Vagina (tissue), 2 donors: ENCODE measurements around the gene AK4. TPM values are rescaled to one million over a fixed set of nuclear protein-coding genes. Genes with fewer than 3 reads are reported as not detected.
A peak's percentile ranks its signal among the peaks of the same experiment; 100 is the strongest.
"Not testable (repeated sequence)": the region's sequence is repeated elsewhere in the genome, so short reads cannot be mapped to it uniquely, and the experiment has no call there.

Experiments used
- DNase-seq, 2 donors: peaks; one replicate each; pipeline ENCODE4 v3.0.0-alpha.2; 2017; ENCODE audit errors: extremely low spot score in 2 of 2
- H3K27ac ChIP-seq: fragments of 200-600 bp; sonication (generic); one replicate; pipeline ENCODE4 v1.5.1; 2019
- H3K27me3 ChIP-seq: fragments of 200-600 bp; sonication (generic); one replicate; pipeline ENCODE4 v1.5.1; 2019
- H3K36me3 ChIP-seq, 2 donors: fragments of 200-600 bp; sonication (generic); one replicate each; pipeline ENCODE4 v1.5.1; 2017 to 2019
- H3K4me1 ChIP-seq: fragments of 200-600 bp; sonication (generic); one replicate; pipeline ENCODE4 v1.5.1; 2019
- H3K4me3 ChIP-seq, 2 donors: fragments of 200-600 bp; sonication (generic); 1 replicate in 1 of 2; 2 replicates in 1 of 2; pipeline ENCODE4 v1.5.1; 2016 to 2019
- H3K9me3 ChIP-seq: fragments of 200-600 bp; sonication (generic); one replicate; pipeline ENCODE4 v1.5.1; 2019
- POLR2A ChIP-seq, 2 donors: fragments of 450-650 bp; IDR thresholded peaks; one replicate each; pipeline ENCODE4 v1.6.1; 2017; ENCODE audit warnings: antibody characterized with exemption in 2 of 2, mild to moderate bottlenecking in 2 of 2, moderate library complexity in 2 of 2
- POLR2AphosphoS5 ChIP-seq, 2 donors: sonication (generic); formaldehyde crosslinking; IDR thresholded peaks; one replicate each; pipeline ENCODE4 v1.9.0; 2017; ENCODE audit warnings: antibody characterized with exemption in 2 of 2, mild to moderate bottlenecking in 2 of 2, low read depth in 1 of 2; ENCODE audit not compliant: insufficient read depth in 1 of 2
- intact Hi-C: fragments of 100-400 bp; cut with DNase I; formaldehyde crosslinking; loops from one replicate; pipeline ENCODE4 v1.15.1; 2023
- total RNA-seq: library from RNA; depleted of rRNA; stranded (reverse); fragments of >200 nt; gene quantifications from one replicate; pipeline ENCODE4 v1.2.3, GENCODE V29; 2016
- TF ChIP-seq, protein P1 (sequence below), 3 experiments: fragments of 450-650 bp in 2 of 3; fragments of 200-600 bp in 1 of 3; sonication (generic) in 1 of 3; IDR thresholded peaks; one replicate each; pipeline ENCODE4 v1.5.1; 2017 to 2019; ENCODE audit warnings: antibody characterized with exemption in 3 of 3, mild to moderate bottlenecking in 2 of 3, moderate library complexity in 2 of 3

The AK4 gene
- total RNA-seq, 1 donor from 2014 or later, result 22.1 TPM

DNA sequence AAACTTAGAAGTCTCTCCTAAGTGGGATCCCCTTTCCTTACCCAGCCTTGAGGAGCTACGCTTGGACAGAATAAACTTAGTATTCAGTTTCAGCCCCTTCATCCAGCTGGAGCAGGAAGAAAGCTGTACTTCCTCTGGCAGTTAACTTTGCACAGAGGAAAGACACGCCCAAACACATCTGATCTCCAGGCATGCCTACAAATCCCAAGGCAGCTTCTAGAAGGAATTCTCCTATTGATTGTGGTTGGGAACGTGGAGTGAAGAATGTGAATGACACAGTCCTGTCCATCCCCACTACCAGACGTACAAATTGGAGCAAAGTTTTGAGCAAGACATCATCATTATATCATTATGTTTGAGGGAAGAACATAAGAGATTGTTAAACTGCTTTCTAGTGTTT is 6.6 kb upstream of the AK4 start:
- Histone ChIP-seq H3K9me3 (no peaks in the 10 kb centered on the region), H3K27me3 (no peaks in the 10 kb centered on the region), H3K4me3 (no peak overlapping the region), H3K36me3 (no peaks in the 10 kb centered on the region), H3K27ac (no peak overlapping the region), H3K4me1 (no peaks in the 10 kb centered on the region)
- intact Hi-C loops, result loop anchor here (10.0 kb wide), 1 partner anchor 63 kb away; no protein-coding TSS in a partner anchor
- DNase-seq, result no peak
- TF ChIP-seq, protein P1, sequence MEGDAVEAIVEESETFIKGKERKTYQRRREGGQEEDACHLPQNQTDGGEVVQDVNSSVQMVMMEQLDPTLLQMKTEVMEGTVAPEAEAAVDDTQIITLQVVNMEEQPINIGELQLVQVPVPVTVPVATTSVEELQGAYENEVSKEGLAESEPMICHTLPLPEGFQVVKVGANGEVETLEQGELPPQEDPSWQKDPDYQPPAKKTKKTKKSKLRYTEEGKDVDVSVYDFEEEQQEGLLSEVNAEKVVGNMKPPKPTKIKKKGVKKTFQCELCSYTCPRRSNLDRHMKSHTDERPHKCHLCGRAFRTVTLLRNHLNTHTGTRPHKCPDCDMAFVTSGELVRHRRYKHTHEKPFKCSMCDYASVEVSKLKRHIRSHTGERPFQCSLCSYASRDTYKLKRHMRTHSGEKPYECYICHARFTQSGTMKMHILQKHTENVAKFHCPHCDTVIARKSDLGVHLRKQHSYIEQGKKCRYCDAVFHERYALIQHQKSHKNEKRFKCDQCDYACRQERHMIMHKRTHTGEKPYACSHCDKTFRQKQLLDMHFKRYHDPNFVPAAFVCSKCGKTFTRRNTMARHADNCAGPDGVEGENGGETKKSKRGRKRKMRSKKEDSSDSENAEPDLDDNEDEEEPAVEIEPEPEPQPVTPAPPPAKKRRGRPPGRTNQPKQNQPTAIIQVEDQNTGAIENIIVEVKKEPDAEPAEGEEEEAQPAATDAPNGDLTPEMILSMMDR (IDR thresholded peaks at IDR 0.05), result no peak
- TF ChIP-seq POLR2A (IDR thresholded peaks at IDR 0.05) (no peak), POLR2AphosphoS5 (IDR thresholded peaks at IDR 0.05; ENCODE audit: insufficient read depth in 1 of 2, low read depth in 1 of 2) (no peak)

DNA sequence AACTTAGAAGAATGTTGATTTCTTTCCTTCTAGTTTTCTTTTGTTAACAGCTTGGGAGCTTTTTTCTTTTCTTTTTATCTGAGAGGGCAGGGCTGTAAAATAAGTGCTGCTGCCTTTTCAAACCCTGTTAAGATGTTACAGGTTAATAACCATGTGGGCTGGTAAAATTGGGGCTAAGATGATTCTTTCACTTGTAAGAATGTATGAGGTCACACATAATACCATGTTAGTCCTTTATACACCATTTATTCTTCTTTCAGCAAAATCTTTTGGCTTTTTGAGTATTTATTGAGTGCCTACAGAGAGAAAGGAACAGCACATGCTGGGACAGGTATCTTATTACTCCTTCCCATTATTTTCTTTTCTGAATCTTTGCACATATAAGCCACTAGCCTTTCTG is 6.1 kb upstream of the AK4 start:
- DNase-seq, result no peak

DNA sequence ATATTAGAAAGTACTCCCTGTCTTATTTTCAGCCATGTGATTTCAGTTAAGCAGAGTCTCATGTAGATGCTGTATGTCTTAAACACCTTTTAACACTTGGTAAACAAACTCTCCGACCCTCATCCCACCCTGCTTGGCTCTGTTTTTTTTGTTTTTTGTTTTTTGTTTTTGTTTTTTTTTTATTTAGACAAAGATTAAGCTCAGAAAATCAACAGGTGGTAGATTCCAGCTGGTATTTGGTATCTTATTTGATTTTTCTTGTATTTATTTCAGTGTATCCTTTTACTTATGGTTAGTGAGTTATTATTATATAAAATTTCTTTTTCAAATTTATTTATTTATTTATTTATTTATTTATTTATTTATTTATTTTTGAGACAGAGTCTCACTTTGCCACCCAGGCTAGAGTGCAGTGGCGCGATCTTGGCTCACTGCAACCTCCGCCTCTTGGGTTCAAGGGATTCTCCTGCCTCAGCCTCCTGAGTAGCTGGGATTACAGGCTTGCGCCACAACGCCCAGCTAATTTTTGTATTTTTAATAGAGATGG is 4.8 kb upstream of the AK4 start:
- not testable (repeated sequence) for H3K27me3 ChIP-seq, DNase-seq

More for the DNA sequence above, 6.1 kb upstream of the AK4 start:
- Histone ChIP-seq H3K27ac (no peak overlapping the region), H3K4me3 (no peak overlapping the region), H3K27me3 (no peaks in the 10 kb centered on the region), H3K4me1 (peaks cover 4% of the 10 kb centered on the region), H3K36me3 (no peaks in the 10 kb centered on the region), H3K9me3 (no peaks in the 10 kb centered on the region)
- intact Hi-C loops, result loop anchor here (10.0 kb wide), 1 partner anchor 63 kb away; no protein-coding TSS in a partner anchor
- TF ChIP-seq, protein P1 (IDR thresholded peaks at IDR 0.05), result no peak
- no peak for TF ChIP-seq POLR2AphosphoS5 (IDR thresholded peaks at IDR 0.05; ENCODE audit: insufficient read depth in 1 of 2, low read depth in 1 of 2)
- TF ChIP-seq POLR2A (IDR thresholded peaks at IDR 0.05), result no peak

DNA sequence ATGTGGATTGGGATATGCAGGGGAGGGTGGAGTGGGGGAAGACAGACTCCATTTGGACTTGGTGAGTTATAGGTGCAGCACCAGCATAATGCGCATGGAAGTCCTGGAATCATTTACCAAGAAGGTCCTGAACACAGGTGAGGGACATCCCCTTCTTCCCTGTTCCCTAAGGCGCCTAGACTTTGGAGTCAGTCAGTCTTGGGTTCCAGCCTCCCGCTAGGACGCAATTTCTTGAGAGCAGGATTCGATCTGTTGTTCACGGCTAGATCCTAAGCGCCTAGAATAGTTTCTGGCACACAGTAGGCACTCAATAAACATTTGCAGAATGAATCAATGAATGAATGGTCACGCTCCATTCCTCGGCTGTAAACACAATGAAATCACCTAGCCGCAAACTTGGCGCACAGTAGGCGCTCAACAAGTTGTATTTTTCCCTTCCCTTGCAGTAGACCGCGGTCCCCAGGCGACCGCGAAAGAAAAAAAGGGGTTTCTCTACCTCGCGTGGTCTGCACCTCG is 1.0 kb upstream of the AK4 start:
- peak overlapping the region; percentile 63 to 86 for H3K4me3 ChIP-seq
- H3K27ac ChIP-seq, result peak overlapping the region; percentile 83
- TF ChIP-seq POLR2AphosphoS5 (IDR thresholded peaks at IDR 0.05; ENCODE audit: insufficient read depth in 1 of 2, low read depth in 1 of 2), result no peak
- TF ChIP-seq POLR2A (IDR thresholded peaks at IDR 0.05), result no peak
- TF ChIP-seq, protein P1 (IDR thresholded peaks at IDR 0.05), result no peak
- H3K27me3 ChIP-seq, result no peaks in the 10 kb centered on the region
- intact Hi-C loops, result loop anchor here (10.0 kb wide), 1 partner anchor 58 kb away; no protein-coding TSS in a partner anchor
- H3K36me3 ChIP-seq, result no peaks in the 10 kb centered on the region
- no peaks in the 10 kb centered on the region for H3K9me3 ChIP-seq
- DNase-seq, result no peak
- H3K4me1 ChIP-seq, result peaks cover 13% of the 10 kb centered on the region

More for the DNA sequence above, 4.8 kb upstream of the AK4 start:
- not testable (repeated sequence) for H3K27ac ChIP-seq, H3K9me3 ChIP-seq, H3K4me3 ChIP-seq, H3K4me1 ChIP-seq, H3K36me3 ChIP-seq
- intact Hi-C loops, result loop anchor here (10.0 kb wide), 1 partner anchor 62 kb away; no protein-coding TSS in a partner anchor

DNA sequence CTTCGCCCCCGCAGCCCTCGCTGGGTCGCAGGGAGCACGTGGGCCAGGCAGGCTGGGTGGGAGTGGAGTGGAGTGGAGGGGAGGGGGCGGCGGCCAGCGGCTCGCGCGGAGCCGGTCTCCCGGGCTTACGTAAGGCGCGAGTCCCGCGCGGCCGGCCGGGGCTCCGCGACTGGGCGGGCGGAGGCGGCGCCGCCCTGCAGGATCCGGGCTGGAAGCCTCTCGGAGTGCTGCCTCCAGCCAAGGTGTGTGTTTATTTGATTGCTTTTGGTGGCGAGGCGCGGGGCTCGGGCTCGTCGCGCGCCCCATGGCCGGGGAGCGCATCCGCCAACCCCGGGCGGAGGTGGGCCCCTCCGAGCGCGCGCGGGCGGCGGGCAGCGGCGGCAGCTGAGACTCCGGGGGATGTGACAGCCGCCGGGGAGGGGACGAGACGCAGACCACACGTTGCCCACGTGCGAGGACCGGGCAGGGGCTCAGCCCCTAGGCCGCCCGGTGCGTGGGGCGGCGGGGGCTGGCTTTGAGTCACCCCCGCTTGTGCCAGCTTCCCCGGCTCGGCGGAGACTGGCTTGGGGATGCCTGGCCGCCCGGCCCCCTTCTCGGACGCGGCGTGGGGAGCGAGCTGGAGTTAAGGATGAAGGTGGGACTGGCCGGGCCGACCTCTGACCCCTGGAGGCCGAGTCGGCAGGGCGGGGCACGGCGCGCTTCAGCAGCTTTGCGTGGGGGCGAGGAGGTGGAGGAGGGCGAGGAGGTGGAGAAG is 402 bp upstream of the AK4 start:
- DNase-seq, result no peak
- TF ChIP-seq POLR2A (IDR thresholded peaks at IDR 0.05), result no peak
- no peak for TF ChIP-seq POLR2AphosphoS5 (IDR thresholded peaks at IDR 0.05; ENCODE audit: insufficient read depth in 1 of 2, low read depth in 1 of 2)
- TF ChIP-seq, protein P1 (IDR thresholded peaks at IDR 0.05), result no peak
- intact Hi-C loops, result loop anchor here (10.0 kb wide), 1 partner anchor 57 kb away; no protein-coding TSS in a partner anchor

More for the DNA sequence above, 402 bp upstream of the AK4 start:
- Histone ChIP-seq H3K9me3 (no peaks in the 10 kb centered on the region), H3K36me3 (no peaks in the 10 kb centered on the region), H3K27ac (peak overlapping the region; percentile 83), H3K4me1 (peaks cover 13% of the 10 kb centered on the region), H3K4me3 (peak overlapping the region; percentile 63 to 86), H3K27me3 (no peaks in the 10 kb centered on the region)
